SU-DHL-6 (cell line): ENCODE data around the gene SEMA6A.

Experiments
- H2AFZ ChIP-seq: fragments of 200-600 bp; sonication (generic); 2 replicates; pipeline ENCODE4 v1.6.1; 2014; ENCODE audit warnings: low read depth, mild to moderate bottlenecking, moderate library complexity, mixed read lengths, antibody characterized with exemption, low read length; ENCODE audit not compliant: severe bottlenecking
- H3F3A ChIP-seq: fragments of 200-600 bp; shearing (Covaris generic); 2 replicates; pipeline ENCODE4 v1.6.0; 2016; ENCODE audit warnings: antibody characterized with exemption, mild to moderate bottlenecking; ENCODE audit not compliant: insufficient read depth
- H3K27ac ChIP-seq: fragments of 200-600 bp; sonication (generic); 2 replicates; pipeline ENCODE4 v1.5.1; 2016; ENCODE audit warnings: low read depth, mild to moderate bottlenecking, low read length, moderate library complexity, mixed read lengths
- H3K27me3 ChIP-seq: fragments of 200-600 bp; sonication (generic), shearing (Covaris generic); 2 replicates; pipeline ENCODE4 v1.6.0; 2014; ENCODE audit warnings: mild to moderate bottlenecking, low read length
- H3K36me3 ChIP-seq: fragments of 200-600 bp; sonication (generic); 2 replicates; pipeline ENCODE4 v1.6.1; 2014; ENCODE audit warnings: mild to moderate bottlenecking, low read length, mixed read lengths
- H3K4me2 ChIP-seq: fragments of 300-600, 200-600 bp; shearing (Covaris generic), sonication (generic); 2 replicates; pipeline ENCODE4 v1.6.0; 2014; ENCODE audit warnings: low read length, low read depth, mild to moderate bottlenecking; ENCODE audit not compliant: poor library complexity, severe bottlenecking
- H3K4me3 ChIP-seq: fragments of 200-600 bp; sonication (generic); 2 replicates; pipeline ENCODE4 v1.5.1; 2014; ENCODE audit warnings: antibody characterized with exemption, low read length, mild to moderate bottlenecking, mixed read lengths; ENCODE audit not compliant: insufficient read depth, poor library complexity, severe bottlenecking
- H3K79me2 ChIP-seq: fragments of 200-600 bp; sonication (generic); 2 replicates; pipeline ENCODE4 v1.6.1; 2014; ENCODE audit warnings: mild to moderate bottlenecking, low read length, moderate library complexity; ENCODE audit not compliant: insufficient read depth
- H3K9ac ChIP-seq: fragments of 200-600 bp; sonication (generic); 2 replicates; pipeline ENCODE4 v1.7.0; 2014; ENCODE audit warnings: mild to moderate bottlenecking, low read length
- H3K9me2 ChIP-seq: fragments of 200-600 bp; sonication (generic); replicated peaks from 2 replicates; pipeline ENCODE4 v1.6.1; 2014; ENCODE audit warnings: low read length; ENCODE audit not compliant: insufficient read depth
- H3K9me3 ChIP-seq: fragments of 200-600 bp; sonication (generic); 2 replicates; pipeline ENCODE4 v1.6.1; 2014; ENCODE audit warnings: low read length, mixed read lengths; ENCODE audit not compliant: insufficient read depth
- H4K20me1 ChIP-seq: fragments of 200-600 bp; sonication (generic); 2 replicates; pipeline ENCODE4 v1.6.1; 2014; ENCODE audit warnings: low read depth, mild to moderate bottlenecking, antibody characterized with exemption, low read length, moderate library complexity, mixed read lengths
- CTCF ChIP-seq: fragments of 200-600 bp; sonication (generic); IDR thresholded peaks from one replicate; pipeline ENCODE4 v1.5.1; 2017; ENCODE audit warnings: antibody characterized with exemption, mild to moderate bottlenecking, low read length, moderate library complexity; ENCODE audit not compliant: insufficient read depth, poor library complexity, severe bottlenecking
- EZH2phosphoT487 ChIP-seq: fragments of 200-600 bp; sonication (generic), shearing (Covaris generic); conservative IDR thresholded peaks from 2 replicates; pipeline ENCODE4 v1.6.1; 2018; ENCODE audit warnings: mild to moderate bottlenecking, antibody characterized with exemption, low read length, moderate library complexity, mixed read lengths

The SEMA6A gene

GRCh38 chr5:116504593-116505166, 69.9 kb downstream of the SEMA6A start:
- Histone ChIP-seq H4K20me1 (no peaks in the 10 kb centered on the region), H3K27ac (no peak overlapping the region), H2AFZ (no peak overlapping the region), H3K9me2 (no peaks in the 10 kb centered on the region), H3K79me2 (no peaks in the 10 kb centered on the region), H3F3A (no peaks in the 10 kb centered on the region), H3K9me3 (no peaks in the 10 kb centered on the region), H3K4me3 (no peak overlapping the region), H3K4me2 (no peak overlapping the region), H3K27me3 (no peaks in the 10 kb centered on the region), H3K9ac (no peak overlapping the region), H3K36me3 (no peaks in the 10 kb centered on the region)
- TF ChIP-seq EZH2phosphoT487: no peak
- TF ChIP-seq CTCF: no peak

- no peaks in the 10 kb centered on the region for H3K9me3 ChIP-seq
- H3K4me3 ChIP-seq: no peak overlapping the region
- H3F3A ChIP-seq: no peaks in the 10 kb centered on the region
- H3K79me2 ChIP-seq: no peaks in the 10 kb centered on the region
- no peaks in the 10 kb centered on the region for H3K36me3 ChIP-seq
- no peaks in the 10 kb centered on the region for H3K9me2 ChIP-seq
- H3K9ac ChIP-seq: no peak overlapping the region
- no peaks in the 10 kb centered on the region for H3K27me3 ChIP-seq
- no peaks in the 10 kb centered on the region for H4K20me1 ChIP-seq
- H2AFZ ChIP-seq: no peak overlapping the region
- TF ChIP-seq EZH2phosphoT487 (no peak), CTCF (no peak)
- H3K4me2 ChIP-seq: no peak overlapping the region
- no peak overlapping the region for H3K27ac ChIP-seq
These were observed 72.0 kb downstream of the SEMA6A start for GRCh38 chr5:116502616-116503015.

DNA sequence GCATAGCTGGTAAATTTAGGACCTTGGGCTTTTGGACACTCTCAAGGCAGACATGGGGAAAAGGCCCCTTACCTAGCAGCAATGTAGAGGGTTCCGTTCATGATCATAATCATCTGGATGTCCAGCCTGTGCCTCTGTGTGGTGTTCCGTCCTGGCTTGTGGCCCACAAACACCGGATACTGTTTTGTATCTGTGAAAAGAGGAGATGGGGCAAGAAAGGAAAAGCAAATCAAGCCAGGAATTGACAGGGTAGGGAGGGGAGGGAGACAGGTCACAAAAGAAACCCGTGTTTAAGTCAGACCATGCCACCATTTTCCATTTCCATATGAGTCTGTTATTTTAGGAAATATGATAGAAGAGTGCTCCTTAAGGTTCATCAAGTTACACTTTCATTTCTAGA, 72.5 kb downstream of the SEMA6A start:
- Histone ChIP-seq H3K4me2 (no peak overlapping the region), H3K79me2 (no peaks in the 10 kb centered on the region), H3K9ac (no peak overlapping the region), H3K27ac (no peak overlapping the region), H3K4me3 (no peak overlapping the region), H3K9me3 (no peaks in the 10 kb centered on the region), H3K27me3 (no peaks in the 10 kb centered on the region), H3F3A (no peaks in the 10 kb centered on the region), H4K20me1 (no peaks in the 10 kb centered on the region), H3K36me3 (no peaks in the 10 kb centered on the region), H2AFZ (no peak overlapping the region), H3K9me2 (no peaks in the 10 kb centered on the region)
- TF ChIP-seq EZH2phosphoT487: no peak
- TF ChIP-seq CTCF: no peak
